ENCODE measurements around the gene POU2F3.

POU2F3 gene

DNA sequence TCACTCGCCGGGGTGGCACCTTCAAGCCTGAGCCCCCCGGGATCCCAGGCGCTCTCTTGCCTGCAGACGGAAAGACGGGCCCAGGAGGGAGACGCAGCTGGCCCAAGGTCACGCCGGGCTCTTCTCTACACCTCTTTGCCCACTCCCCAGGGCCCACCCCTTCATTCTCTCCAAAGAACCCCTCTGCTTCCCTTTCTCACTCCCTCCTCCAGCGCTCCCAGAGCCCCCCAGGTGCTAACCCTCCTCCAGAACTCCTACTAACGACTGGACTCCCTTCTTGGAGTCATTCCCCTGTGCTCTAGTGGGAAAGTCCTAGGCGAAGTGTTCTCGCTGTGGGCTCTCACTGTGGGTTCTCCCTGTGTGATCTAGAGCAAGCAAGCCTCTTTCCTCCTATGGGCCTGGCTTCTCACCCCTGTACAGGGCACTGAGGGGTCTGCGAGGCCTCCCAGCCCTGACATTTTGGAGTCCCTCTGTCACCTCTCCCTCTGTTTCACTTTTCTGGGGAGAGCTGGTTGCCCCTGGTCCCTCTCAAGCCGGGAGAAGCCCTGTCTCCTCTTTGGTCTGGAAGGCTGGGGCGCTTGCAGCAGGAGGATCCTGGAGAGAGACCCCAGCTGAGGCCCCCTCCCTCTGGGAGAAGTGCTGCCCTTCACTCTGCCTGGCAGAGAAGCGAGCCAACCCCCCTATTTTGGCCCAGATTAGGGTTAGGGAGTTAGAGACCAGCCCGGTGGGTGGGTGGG is 28.2 kb upstream of the POU2F3 start:
- H3K4me3 ChIP-seq (ENCODE audit: low read depth, low read length) = peak overlapping the region; percentile 96
- TF ChIP-seq CTCF (IDR thresholded peaks at IDR 0.05; ENCODE audit: low read depth, low read length) (no peak), MYC (IDR thresholded peaks at IDR 0.05; ENCODE audit: low read depth, low read length) (no peak), POLR2A (IDR thresholded peaks at IDR 0.05; ENCODE audit: extremely low read depth, insufficient read length) (no peak)
- TF ChIP-seq, protein P1, sequence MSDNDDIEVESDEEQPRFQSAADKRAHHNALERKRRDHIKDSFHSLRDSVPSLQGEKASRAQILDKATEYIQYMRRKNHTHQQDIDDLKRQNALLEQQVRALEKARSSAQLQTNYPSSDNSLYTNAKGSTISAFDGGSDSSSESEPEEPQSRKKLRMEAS (IDR thresholded peaks at IDR 0.05; ENCODE audit: low read depth, low read length) = no peak
- no peak for DNase-seq (ENCODE audit: low read depth)

GRCh38 chr11:120212259-120212878 is 27.6 kb upstream of the POU2F3 start:
- peak; percentile 54 for DNase-seq (ENCODE audit: low read depth)
- H3K4me3 ChIP-seq (ENCODE audit: low read depth, low read length) = peak overlapping the region; percentile 96
- TF ChIP-seq CTCF (IDR thresholded peaks at IDR 0.05; ENCODE audit: low read depth, low read length) (no peak), MYC (IDR thresholded peaks at IDR 0.05; ENCODE audit: low read depth, low read length) (no peak), POLR2A (IDR thresholded peaks at IDR 0.05; ENCODE audit: extremely low read depth, insufficient read length) (no peak)
- TF ChIP-seq, protein P1 (IDR thresholded peaks at IDR 0.05; ENCODE audit: low read depth, low read length) = no peak

- no peak for DNase-seq (ENCODE audit: low read depth)
- H3K4me3 ChIP-seq (ENCODE audit: low read depth, low read length) = peak overlapping the region; percentile 96
- no peak for TF ChIP-seq POLR2A (IDR thresholded peaks at IDR 0.05; ENCODE audit: extremely low read depth, insufficient read length)
- TF ChIP-seq, protein P1 (IDR thresholded peaks at IDR 0.05; ENCODE audit: low read depth, low read length) = no peak
- no peak for TF ChIP-seq MYC (IDR thresholded peaks at IDR 0.05; ENCODE audit: low read depth, low read length)
- TF ChIP-seq CTCF (IDR thresholded peaks at IDR 0.05; ENCODE audit: low read depth, low read length) = no peak
Observed at GRCh38 chr11:120212926-120213325, 27.0 kb upstream of the POU2F3 start.

- peak overlapping the region; percentile 96 for H3K4me3 ChIP-seq (ENCODE audit: low read depth, low read length)
- DNase-seq (ENCODE audit: low read depth) = no peak
- TF ChIP-seq, protein P1 (IDR thresholded peaks at IDR 0.05; ENCODE audit: low read depth, low read length) = no peak
- TF ChIP-seq CTCF (IDR thresholded peaks at IDR 0.05; ENCODE audit: low read depth, low read length) = no peak
- no peak for TF ChIP-seq MYC (IDR thresholded peaks at IDR 0.05; ENCODE audit: low read depth, low read length)
- no peak for TF ChIP-seq POLR2A (IDR thresholded peaks at IDR 0.05; ENCODE audit: extremely low read depth, insufficient read length)
Observed at GRCh38 chr11:120214581-120214980, 25.4 kb upstream of the POU2F3 start.

- no peak for TF ChIP-seq POLR2A (IDR thresholded peaks at IDR 0.05; ENCODE audit: extremely low read depth, insufficient read length)
- no peak for TF ChIP-seq MYC (IDR thresholded peaks at IDR 0.05; ENCODE audit: low read depth, low read length)
- no peak for TF ChIP-seq CTCF (IDR thresholded peaks at IDR 0.05; ENCODE audit: low read depth, low read length)
- TF ChIP-seq, protein P1 (IDR thresholded peaks at IDR 0.05; ENCODE audit: low read depth, low read length) = no peak
- DNase-seq (ENCODE audit: low read depth) = no peak
- H3K4me3 ChIP-seq (ENCODE audit: low read depth, low read length) = no peak overlapping the region
Observed at GRCh38 chr11:120215634-120216033, 24.3 kb upstream of the POU2F3 start.

Data from NB4 (cell line).